ENCODE measurements around the gene RANBP2.

The RANBP2 gene

GRCh38 chr2:108778857-108779256 is 59.6 kb downstream of the RANBP2 start:
- no peak for ATAC-seq

GRCh38 chr2:108786008-108786353 is 66.7 kb downstream of the RANBP2 start:
- no peak for ATAC-seq

- peak; percentile 96 to 99 for ATAC-seq
Measured at GRCh38 chr2:108786354-108787215, 67.3 kb downstream of the RANBP2 start, which contains the start of gene CCDC138. Gene CCDC138 (plus strand): TSS chr2:108786771. CDS start chr2:108786823, 52 bp downstream.

DNA sequence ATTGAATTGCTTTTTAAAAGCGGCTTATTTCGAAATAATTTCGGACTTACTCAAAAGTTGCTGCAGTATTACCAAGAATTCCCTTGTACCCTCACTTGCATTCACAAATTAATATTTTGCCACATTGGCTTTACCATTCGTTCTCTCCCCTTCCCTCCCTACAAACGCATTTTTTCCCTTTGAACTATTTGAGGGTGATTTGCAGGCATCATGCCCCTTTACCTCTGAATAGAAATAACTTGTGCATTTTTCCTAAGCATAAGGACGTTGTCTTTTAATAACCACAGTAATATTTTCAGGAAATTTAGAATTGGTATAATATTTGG is 67.9 kb downstream of the RANBP2 start:
- no peak for ATAC-seq

DNA sequence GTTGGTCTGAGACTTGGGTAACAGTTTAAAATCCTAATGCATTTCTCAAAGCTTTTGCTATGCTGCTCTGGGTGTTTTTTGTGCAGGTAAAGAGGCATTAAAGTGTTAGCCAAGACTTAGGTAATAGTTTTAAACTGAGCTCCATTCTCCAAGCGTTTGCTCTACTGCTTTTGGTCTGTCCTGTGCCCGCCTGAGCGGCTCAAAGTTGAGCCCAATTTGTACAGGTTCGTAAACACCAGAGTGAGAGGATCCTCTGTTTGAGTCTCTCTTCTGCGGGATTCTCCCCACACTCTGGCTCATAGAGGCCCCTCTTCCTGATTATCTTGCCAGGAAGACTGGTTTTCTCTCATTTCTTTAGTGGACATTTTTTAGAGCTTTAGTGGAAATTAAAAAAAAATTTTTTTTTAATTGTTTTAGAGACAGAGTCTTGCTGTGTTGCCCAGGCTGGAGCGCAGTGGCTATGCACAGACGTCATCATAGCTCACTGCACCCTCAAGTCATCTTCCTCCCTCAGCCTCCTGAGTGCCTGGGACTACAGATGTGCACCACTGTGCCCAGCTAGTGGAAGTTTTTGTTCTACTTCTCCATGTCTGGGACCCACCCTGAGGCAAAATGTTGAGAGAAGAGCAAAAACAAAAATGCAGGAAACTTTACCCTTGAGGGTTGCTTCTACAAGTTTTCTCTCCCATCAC is 83.9 kb downstream of the RANBP2 start:
- no peak for ATAC-seq

GRCh38 chr2:108805032-108805431 is 85.8 kb downstream of the RANBP2 start:
- ATAC-seq, result no peak

- ATAC-seq, result no peak
Measured at GRCh38 chr2:108805782-108806181, 86.5 kb downstream of the RANBP2 start.

DNA sequence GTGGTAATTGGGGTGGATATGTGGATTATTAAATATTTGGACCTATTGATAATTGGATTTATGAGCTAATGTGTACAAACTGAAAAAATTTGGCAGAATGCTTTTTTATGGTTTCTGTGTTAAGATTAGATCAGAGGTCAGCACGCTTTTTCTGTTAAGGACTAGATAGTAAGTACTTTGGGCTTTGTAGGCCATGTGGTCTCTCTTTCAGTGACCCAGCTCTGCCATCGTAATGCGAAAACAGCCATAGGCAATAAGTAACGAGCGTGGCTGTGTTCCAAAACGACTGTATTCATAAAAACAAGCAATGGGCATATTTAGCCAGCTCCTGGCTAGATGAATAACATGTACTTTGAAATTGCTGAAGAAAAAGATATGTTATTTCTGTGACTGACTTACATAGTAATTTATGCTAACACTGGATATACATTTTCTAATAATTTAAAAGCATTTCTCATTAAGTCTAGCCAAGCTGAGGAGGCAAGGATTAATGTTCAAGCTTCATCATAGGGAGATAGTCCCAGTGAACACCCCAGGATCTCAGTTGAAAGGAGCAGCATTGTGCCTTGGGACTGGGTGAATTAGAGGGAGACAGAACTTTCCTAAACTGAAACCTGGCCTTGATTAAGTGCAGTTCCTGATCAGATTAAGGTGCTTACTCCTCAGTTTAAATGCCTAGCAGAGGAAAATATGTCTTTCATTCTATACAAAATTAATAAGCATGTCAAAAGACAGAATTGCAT is 87.3 kb downstream of the RANBP2 start:
- no peak for ATAC-seq

- no peak for ATAC-seq
Measured at GRCh38 chr2:108809936-108810335, 90.7 kb downstream of the RANBP2 start.

DNA sequence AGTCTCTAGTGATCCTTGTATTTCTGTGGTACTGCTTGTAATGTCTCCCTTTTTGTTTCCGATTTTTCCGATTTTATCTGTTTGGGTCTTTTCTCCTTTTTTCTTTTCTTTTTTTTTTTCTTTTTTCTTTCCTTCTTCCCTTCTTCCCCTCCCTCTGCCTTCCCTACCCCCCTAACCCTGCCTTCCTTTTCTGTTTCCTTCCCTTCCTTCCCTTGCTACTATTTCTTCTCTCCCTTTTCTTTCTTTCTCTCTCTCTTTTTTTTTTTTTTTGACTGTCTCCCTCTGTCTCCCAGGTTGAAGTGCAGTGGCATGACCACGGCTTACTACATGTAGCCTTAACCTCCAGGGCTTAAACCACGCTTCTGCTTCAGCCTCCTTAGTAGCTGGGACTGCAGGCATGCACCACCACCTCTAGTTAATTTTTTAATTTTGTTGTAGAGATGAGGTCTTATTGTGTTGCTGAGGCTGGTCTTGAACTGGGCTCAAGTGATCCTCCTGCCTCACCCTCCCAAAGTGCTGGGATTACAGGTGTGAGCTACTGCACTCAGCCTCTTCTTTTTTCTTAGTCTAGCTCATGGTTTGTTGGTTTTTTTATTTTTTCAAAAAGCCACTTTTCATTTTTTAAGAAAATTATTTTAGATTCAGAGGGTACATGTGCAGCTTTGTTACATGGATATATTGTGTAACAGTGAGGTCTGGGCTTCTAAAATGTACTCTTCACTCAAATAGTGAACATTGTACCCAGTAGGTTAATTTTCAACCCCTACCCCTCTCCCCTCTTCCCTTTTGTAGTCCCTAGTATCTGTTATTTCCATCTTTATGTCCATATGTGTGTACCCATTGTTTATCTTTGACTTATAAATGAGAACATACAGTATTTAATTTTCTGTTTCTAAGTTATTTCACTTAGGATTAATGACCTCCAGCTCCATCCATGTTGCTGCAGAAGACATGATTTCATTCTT is 92.0 kb downstream of the RANBP2 start:
- no peak for ATAC-seq

GRCh38 chr2:108813732-108814131 is 94.5 kb downstream of the RANBP2 start:
- no peak for ATAC-seq

- no peak for ATAC-seq
Measured at GRCh38 chr2:108820482-108820881, 101.2 kb downstream of the RANBP2 start.

- no peak for ATAC-seq
Measured at GRCh38 chr2:108823286-108823685, 104.0 kb downstream of the RANBP2 start.

- ATAC-seq, result no peak
Measured at GRCh38 chr2:108824316-108825070, 105.2 kb downstream of the RANBP2 start.

DNA sequence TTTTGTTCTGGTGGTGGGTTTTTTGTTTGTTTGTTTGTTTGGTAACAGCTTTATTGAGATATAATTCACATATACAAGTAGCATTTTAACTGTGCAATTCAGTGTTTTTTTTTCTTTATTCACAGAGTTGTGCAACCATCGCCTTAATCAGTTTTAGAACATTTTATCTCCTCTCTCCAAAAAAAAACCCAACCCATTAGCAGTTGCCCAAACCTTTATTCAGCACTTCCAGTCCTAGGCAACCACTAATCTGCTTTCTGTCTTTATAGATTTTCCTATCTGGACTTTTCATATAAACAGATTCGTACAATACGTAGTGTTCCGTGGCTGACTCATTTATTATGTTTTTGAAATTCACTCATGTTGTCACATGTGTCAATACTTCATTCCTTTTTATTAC is 106.0 kb downstream of the RANBP2 start:
- no peak for ATAC-seq

DNA sequence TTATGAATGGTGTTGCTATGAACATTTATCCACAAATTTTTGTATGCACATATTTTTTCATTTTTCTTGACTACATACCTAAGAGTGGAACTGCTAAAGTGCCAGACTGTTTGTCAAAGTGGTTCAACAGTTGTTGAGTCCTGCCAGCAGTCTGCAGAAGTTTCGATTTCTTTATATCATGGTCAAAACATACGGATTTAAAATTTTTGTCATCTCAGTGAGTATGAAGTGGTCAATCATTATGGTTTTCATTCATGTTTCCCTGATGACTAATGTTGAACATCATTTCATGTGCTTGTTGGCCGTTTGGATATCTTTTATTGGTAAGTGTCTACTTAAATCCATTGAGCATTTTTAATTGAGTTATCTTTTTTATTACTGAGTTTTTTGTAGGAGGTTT is 106.5 kb downstream of the RANBP2 start:
- no peak for ATAC-seq

- ATAC-seq, result no peak
Measured at GRCh38 chr2:108829578-108830310, 110.5 kb downstream of the RANBP2 start.

- peak; percentile 25 to 30 for ATAC-seq
Measured at GRCh38 chr2:108833219-108833618, 113.9 kb downstream of the RANBP2 start.

DNA sequence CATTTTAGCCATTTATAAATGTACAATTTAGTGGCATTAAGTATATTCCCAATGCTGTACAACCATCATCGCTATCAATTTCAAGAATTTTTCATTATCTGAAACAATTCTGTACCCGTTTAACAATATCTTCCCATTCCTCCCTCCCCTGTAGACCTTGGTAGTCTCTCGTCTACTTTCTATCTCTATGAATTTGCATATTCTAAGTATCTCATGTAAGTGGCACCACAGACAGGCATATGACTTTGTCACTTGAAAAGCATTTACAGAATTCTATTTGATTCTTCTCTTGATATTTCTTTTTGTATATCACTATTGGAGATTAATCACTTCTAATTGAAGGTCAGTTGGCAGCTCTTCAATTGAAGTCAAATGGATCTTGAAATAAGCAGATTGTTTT is 115.3 kb downstream of the RANBP2 start:
- ATAC-seq, result peak; percentile 46 to 54

- ATAC-seq, result peak; percentile 46 to 81
Measured at GRCh38 chr2:108835040-108835439, 115.8 kb downstream of the RANBP2 start.

Measured in activated CD4-positive, CD25-positive, alpha-beta regulatory T cell treated with anti-CD3 and anti-CD28 coated beads, Interleukin-2, amount 50 U/mL, for 24 hours (primary cell).